Activated CD8-positive, alpha-beta memory T cell treated with anti-CD3 and anti-CD28 coated beads, Interleukin-2, amount 50 U/mL, for 24 hours (primary cell): Measurements from ENCODE around the gene GALNT8.
"Not testable (repeated sequence)": the region's sequence is repeated elsewhere in the genome, so short reads cannot be mapped to it uniquely, and the experiment has no call there.

Experiments used
- DNase-seq: peaks from one replicate; pipeline ENCODE4 v3.0.0-alpha.2; 2020; ENCODE audit errors: extremely low read depth

GALNT8 gene

GRCh38 chr12:4719821-4720636, at the start of gene GALNT8:
GALNT8 (plus strand) TSS chr12:4720400; CDS start chr12:4720678, 278 bp downstream.
- no peak for DNase-seq

GRCh38 chr12:4679711-4680110, 40.5 kb upstream of the GALNT8 start:
- DNase-seq: no peak

DNA sequence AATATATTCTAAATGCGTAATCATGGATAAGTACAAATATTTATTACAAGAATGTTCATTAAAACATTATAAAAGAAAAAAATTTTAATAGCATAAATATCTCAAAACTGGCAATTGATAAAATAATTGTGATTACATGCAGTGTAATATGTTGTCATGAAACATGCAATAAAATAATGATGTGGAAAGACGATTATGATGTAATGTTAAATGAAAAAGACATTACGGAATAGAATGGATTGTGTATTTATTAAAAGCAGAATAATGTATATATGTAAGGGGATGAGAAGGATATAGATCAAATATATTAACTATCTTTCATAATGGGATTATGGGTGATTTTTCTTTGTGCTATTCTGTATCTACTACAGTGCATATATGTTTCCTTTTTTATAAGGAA, 38.5 kb upstream of the GALNT8 start:
- no peak for DNase-seq

- no peak for DNase-seq
Measured at GRCh38 chr12:4685317-4685716, 34.9 kb upstream of the GALNT8 start.

DNA sequence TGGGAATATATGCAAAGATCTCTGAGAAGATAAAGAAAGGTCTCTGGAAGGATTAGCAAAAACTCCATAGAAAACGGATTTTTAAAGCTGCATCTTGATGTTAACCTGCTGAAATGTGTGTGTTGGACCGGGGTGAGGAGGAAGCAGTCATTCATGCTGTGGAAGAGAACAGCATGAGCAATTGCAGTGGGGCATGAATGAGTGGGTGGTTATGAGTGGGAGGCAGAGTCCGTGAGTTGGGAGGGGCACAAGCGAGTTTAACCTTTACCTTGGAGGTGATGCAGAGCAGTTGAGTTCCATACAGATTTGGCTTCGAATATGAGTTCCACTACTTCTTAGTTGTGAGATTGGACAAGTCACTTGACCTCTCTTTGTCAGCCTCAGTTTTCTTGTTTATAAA, 29.4 kb upstream of the GALNT8 start:
- no peak for DNase-seq

DNA sequence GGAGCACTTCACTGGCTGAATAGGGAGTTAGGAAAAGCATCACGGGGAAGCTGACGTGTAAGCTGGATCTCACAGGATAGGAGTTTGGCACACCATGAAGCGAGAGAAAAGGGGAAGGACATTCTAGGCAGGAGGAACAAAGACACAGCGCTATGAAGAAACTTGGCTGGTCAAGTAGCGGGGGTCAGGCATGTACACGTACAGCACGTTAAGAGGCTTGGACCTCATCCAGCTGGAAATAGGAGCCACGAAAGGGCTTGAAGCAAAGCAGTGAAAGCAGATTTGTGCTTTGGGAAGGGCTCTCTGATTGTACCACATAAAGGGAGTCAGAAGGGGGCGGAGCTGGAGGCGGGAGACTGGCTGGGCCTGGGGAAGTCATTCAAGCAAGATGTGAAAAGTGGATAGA, 19.6 kb upstream of the GALNT8 start:
- DNase-seq: no peak

DNA sequence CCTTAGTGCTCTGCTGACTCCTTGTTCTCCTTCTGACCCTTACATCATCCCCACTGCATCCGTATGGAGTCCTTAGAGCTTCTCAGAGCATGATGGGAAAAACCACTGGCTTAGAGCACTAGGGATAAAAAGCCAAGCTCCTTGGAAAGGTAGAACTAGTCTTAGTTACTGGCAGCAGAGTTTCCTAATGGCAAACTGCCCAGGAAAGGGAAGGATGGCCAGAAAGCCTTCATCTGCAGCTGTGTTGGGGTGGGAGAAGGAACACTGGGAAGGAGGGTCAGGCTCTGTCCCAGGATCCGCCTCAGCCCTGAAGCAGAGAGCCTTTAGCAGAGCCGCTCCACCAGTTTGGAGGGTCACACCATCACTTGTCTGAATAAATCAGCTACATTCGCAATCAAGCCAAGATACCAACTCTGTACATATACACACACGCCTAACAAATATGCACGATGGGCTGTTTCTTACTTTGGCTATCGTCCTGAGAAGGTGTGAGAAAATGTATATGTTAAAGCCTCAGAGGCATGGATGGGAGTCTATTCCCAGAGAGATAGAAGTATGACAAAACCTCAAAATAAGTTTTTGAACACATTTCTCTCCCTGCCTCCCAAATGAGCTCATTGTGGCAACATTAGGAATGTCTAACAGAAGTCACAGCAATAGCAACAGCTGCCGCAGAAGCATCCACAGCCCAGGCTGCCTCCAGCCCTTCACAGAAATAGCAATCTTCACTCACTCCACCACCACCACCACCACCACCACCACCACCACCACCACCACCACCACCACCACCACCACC, 18.6 kb upstream of the GALNT8 start:
- no peak for DNase-seq

GRCh38 chr12:4703676-4704075, 16.5 kb upstream of the GALNT8 start:
- no peak for DNase-seq

- DNase-seq: no peak
Measured at GRCh38 chr12:4705824-4706223, 14.4 kb upstream of the GALNT8 start.

DNA sequence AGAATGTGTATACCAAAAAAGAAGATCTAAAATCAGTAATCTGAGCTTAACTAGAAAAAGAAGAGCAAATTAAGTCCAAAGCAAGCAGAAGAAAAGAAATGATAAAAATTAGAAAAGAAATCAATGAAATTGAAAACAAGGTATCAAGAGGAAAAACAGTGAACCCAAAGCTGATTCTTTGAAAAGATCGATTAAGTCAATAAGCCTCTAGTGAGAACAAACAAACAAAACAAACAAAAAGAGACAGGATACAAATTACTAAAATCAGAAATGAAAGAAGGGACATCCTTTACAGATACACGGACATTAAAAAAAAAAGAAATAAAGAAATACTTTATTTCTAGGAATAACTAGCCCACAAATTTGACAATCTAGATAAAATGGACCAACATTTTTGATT, 12.9 kb upstream of the GALNT8 start:
- DNase-seq: no peak

GRCh38 chr12:4710113-4710512, 10.1 kb upstream of the GALNT8 start:
- no peak for DNase-seq

DNA sequence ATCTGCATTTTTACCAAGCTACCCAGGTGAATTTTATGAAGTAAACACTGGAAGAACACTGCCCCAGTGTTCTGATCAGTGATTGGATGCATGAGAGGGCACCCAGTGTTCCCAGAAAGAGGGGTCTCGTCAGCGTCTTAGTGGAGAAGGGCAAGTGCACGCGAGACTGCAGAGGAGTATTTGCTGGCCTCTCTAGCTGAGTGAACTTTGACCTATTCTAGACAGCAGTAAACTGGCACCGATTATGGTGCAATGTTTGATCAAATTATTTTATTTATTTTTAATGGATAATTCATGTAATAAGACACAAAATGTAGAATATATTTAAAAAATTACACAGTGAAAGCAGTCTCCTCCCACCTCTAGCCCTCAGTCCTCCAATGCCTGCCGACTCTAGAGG, 5.3 kb upstream of the GALNT8 start:
- no peak for DNase-seq

DNA sequence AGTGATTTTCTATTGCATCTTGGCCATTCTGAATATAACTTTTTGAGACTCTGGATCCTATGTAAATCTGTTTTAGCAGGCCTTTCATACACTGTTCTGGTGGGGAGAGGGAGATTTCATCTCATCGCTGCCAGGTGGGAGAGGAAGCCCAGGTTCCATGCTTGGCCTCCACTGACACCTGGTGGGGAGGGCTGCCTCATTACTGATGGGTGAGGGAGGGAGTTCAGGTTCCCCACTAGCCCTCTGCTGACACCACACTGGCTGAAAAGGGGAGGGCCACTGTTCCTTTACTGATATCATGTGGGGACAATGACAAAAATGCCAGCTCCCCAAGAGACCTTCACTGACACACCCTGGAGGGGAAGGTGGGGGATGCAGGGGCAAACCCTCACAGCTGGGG, 2.4 kb upstream of the GALNT8 start:
- no peak for DNase-seq

- DNase-seq: no peak
Measured at GRCh38 chr12:4720637-4720995, 416 bp downstream of the GALNT8 start.

GRCh38 chr12:4721587-4721986, 1.4 kb downstream of the GALNT8 start:
- not testable (repeated sequence) for DNase-seq

GRCh38 chr12:4723226-4723625, 3.0 kb downstream of the GALNT8 start:
- no peak for DNase-seq

- DNase-seq: no peak
Measured at GRCh38 chr12:4725057-4725456, 4.9 kb downstream of the GALNT8 start.

GRCh38 chr12:4734625-4735340, 14.6 kb downstream of the GALNT8 start:
- DNase-seq: no peak

DNA sequence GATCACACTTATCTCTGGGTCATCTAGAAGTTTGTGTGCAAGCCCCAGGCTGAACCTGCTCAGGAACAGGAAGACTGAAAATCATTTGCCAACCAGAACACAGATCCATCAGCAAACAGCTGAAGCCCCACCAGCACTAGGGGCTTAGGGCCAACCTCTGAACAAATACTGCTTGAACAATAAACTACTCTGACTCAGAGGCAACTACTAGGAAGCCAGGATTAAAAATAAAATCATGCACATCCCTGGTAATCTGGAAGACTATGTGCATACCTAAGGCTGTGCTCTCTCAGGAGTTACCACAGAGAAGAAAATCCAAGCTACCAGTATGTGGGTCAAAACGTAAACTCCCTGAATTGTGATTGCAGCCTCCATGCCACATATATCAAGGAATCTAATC, 15.9 kb downstream of the GALNT8 start:
- DNase-seq: no peak

- no peak for DNase-seq
Measured at GRCh38 chr12:4738541-4738940, 18.3 kb downstream of the GALNT8 start.

- DNase-seq: no peak
Measured at GRCh38 chr12:4742416-4742970, 22.3 kb downstream of the GALNT8 start.

DNA sequence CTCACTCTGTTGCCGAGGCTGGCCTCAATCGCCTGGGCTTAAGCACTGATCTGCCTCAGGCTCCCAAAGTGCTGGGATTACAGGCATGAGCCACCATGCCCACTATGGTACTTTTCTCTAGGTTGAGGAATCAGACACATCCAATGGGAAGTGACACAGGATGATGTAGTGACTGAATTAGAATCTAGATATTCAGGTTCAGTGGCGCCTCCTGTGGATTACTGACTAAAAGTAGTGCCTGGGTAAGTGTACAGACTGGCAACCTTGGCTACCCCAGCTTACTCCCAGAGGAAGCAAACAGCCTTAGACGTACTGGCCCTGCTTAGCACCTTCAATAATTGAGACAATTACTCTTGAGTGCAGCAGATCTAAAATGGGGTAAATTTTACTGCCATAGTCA, 22.8 kb downstream of the GALNT8 start:
- no peak for DNase-seq
